GM19468 (cell line): ENCODE results near the gene SLC6A4.

ENCODE experiments used
- ATAC-seq: cut with Tn5 transposase; IDR thresholded peaks from one replicate; pipeline ENCODE4 v1.9.1; 2021; ENCODE audit warnings: mild to moderate bottlenecking, moderate library complexity, moderate number of reproducible peaks; ENCODE audit not compliant: unreplicated experiment; ENCODE audit errors: extremely low read depth

The SLC6A4 gene

DNA sequence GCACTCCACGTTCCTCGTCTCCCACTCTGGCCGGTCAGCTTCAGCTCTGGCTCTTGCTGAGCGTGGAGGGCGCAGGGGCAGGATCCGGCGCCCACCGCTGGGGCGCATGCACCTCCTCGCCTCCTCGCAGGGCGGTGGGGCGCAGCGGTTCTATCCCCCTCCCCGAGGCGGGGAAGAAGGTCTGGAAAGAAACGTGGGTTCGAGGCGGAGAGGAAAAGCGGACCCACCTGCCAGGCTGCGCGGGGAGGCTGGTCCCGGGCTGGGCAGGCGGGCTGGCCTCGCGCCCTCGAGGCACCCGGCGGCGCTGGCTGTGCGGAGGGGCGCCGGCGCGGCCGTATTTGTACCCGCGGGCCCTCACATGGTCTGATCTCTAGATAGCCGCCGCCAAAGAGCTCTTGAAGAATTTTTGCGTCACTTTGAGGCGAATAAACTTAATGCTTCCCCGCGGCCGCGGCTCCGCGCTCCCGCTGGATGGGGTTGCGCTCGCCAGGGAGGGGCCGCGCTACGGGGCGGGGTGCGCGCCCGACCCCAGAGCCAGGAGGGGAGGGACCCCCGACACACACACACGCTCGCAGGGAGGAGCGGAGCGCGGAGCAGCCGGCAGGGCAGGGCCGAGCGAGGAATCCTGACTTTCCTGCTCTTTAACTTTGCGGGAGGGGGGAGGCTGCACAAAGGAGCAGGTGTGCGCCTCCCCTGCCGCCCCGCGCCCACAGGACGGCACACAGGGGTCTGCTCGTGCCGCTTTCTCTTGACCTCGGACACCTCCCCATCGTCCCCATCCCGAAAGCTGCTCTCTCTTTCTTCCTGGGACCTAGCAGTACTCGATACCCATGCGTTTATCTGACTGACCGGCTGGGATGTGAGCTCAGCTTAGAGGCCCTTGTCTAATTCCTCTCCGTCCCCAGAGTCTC is at the start of gene SLC6A4:
Gene SLC6A4, minus strand, starts transcription at position 312 of the 911 bp plus-strand sequence. CDS start 13,739 bp downstream, outside the sequence.
- no peak for ATAC-seq

DNA sequence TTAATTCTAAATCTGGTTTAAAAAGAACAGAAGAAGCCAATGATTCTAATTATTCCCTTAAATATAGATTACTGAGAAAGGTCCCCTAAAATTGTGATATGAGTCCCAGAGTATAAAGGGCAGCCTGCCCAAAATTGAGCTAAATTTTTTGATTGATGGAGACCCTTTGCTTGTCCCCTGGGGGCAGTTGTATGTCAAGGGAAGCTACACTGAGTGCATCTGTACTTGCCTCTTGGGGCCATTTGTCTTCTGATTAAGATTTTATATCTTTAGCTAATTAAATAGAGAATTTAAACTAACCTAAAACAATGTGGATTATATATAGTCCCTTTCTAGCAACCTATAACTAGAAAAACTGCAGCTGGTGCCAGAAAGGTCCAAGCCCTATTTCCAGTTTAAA is 43.7 kb upstream of the SLC6A4 start:
- no peak for ATAC-seq

DNA sequence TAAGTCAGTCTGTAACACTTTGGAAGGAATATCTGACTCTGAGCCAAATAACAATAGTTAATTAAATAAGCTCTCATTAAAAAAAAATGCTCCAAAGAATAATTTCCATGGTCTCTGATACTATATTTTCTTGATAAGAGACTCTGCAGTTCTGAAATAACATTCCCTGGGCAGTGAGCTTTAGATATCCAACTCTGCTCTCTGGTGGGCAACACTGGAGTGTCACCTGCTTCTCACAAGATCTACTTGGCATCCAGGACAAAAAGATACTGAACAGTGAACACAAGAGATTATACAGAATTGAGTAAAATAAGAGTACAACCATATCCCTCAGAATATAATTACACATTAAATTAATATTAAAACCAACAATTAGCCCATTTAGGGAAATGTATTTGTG is 42.5 kb upstream of the SLC6A4 start:
- no peak for ATAC-seq

DNA sequence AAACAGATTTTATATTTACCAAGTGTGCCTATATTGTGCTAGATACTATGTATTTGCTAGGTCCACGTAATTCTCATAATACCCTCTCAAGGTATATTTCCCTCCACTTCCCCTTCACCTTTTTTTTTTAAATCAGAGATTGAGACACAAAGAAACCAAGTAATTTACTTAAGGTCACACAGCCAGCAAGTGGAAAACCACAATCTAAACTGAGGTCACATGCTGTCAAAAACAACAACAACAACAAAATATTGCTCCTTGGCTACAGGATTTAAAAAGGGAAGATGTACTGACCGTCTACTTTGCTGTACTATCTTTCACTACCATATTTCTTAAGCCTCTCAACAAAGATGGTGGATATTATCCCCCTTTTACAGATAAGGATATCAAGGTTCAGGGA is 40.4 kb upstream of the SLC6A4 start:
- ATAC-seq, result peak; percentile 19

DNA sequence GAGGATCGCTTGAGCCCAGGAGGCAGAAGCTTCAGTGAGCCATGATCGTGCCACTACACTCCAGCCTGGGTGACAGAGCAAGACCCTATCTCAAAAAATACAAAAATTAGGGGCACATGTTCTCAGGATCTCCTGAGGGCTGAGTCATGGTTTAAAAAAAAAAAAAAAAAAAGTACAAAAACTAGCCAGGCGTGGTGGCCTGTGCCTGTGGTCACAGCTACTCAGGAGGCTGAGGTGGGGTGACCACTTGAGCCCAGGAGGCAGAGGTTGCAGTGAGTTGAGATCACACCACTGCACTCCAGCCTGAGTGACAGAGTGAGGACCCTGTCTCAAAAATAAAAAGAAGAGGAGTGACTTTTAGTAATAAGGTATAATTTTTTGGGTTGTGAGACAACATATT is 39.4 kb upstream of the SLC6A4 start:
- ATAC-seq, result no peak

DNA sequence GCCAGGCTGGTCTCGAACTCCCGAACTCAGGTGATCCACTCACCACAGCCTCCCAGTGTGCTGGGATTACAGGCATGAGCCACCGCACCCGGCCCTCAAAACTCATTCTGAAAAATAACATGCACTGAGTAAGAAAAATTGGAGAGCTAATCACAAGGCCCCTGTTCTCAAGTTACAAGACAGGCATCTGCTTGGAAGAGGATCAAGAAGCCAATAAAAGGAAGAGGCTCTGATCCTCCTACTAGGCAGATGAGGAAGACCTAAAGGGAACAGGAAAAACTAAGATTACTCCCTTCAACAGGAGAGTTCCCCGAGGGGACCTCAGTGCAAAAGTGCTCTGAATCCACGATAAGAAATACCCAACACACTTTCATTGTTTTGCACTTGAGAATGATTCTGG is 37.9 kb upstream of the SLC6A4 start:
- ATAC-seq, result no peak

DNA sequence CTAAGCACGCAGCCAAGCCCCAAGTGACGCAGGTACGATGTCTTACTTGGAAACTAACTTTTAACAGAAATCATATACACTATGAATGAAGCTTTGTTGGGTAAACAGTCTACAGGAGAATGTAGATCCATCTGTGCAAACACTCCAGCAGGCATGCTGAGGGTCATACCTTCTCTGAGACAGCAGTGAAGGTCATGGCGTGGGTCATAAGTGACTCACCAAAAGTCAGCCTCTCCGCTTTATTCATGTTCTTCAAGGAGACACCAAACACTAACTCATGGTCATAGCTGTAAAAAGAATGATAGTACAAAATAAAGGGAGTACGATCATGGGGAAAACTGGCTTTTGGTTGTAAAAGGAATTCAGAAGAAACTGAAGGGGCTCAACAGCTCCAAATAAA is 35.6 kb upstream of the SLC6A4 start:
- no peak for ATAC-seq

DNA sequence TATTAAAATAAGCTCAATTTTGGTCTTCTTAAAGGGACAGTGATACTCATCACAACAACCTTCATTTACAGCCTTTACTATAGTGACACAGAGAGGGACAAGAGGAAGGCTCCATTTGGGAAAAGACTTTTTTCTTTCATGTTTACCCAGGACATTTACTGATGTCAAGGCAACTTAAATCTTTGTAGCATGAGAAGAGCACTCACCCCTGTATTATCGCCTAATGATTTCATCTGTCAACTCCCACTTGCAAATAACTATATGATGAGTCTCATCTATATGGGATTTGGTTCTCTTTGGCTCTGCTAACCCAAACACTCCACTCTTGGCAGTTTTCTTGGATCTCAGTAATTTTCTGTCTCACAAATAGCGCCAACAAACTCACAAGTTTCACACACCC is 32.1 kb upstream of the SLC6A4 start:
- ATAC-seq, result no peak

DNA sequence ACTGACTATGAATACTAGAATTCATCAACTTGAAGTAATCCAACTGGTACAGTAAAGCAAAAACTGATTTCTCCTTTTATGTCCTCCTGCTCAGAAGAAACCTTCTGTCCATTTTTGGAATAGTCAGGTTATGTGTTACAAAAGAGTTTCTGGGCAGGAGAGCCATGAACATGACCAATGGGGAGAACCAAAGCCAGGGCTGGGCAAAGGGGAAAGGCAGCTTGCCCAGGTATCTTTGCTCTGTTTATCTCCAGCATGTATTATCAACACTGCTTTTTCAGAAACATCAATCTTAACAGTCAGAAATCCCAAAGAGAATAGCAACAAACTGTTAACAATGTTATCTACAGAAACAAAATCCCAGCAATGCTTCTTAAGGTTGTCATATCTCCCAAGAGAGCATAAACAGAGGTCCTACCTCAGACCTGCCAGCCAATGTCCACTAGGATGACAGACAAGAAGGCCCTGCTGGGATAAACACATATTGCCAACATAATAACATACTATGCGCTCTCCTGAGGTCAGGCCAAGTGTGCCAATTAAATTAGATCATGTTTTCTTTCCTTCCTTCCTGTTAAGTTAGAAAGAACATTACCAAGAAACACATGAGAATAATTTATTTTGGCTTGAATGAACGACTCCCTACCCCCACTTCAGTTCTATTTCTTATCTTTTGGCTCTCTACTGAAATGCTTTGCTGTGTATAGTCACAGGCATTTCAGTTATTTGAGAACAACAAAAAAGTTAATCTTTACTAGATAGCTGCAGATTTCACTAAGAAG is 28.2 kb upstream of the SLC6A4 start:
- ATAC-seq, result no peak

DNA sequence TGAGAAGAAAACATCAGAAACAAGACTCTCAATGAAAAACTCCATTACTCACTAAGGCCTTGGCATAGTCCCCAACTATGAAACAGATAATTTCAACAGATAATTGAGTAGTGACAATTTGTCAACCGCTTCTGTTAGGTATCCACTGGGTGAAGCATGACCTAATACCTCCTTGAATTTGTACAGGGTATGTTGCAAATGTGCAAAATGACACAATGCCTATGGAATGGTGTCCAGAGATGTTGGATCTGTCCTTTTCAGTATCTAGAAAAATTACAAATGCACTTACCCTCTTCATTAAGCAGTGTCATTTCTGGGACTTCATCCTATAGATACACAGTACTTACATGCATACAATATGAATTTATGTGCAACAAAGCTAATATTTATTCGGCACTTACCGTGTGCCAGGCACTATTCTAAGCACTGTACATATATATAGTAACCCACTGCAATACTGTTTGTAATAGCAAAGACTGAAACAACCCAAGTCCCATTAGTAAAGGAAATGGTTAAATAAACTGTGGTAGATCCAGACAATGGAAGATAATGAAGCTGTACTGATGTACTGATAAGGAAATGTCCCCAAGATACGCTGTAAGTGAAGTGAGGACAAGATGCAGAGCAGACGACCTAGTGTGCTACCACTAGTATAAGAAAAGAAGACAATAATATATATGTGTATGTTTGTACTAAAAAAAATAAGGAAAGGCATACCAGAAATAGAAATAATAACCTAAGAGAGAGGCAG is 21.4 kb upstream of the SLC6A4 start:
- no peak for ATAC-seq

DNA sequence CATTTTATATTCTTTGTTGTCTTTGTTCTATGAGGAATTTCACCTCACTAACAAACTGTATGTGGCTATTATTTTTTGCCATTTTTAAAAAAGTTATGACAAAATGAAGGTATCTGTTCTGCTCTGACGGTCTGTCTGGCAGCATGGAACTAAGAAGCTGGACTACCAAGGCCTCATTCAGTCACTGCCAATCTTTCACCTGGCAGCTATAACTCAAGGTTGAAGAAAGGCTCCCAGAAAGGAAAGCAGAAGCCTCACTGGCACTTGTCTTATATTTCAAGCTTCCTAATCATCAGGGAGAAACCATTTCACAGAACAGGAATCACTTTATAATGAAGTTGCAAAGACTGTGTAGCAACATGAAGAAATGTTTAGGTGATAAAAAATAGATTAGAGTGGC is 18.7 kb upstream of the SLC6A4 start:
- no peak for ATAC-seq

DNA sequence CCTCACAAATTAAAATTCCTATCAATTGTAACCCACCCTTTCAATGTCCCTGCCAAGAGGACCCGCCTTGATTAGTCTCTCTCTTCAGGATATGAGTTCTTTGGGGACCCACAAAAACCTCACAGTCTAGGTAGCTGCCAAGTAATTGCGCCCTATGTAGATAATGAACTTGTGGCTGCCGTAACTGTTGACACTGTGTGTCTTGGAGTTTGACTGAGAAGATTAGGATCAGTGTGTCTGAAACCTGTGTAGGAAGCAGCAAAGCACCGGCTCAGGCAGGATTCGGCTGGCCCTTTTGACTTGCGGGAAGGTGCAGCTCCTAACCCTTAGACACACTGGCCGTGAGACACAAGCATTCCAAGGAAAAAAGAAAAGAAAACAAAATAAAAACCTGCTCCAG is 17.8 kb upstream of the SLC6A4 start:
- ATAC-seq, result no peak

DNA sequence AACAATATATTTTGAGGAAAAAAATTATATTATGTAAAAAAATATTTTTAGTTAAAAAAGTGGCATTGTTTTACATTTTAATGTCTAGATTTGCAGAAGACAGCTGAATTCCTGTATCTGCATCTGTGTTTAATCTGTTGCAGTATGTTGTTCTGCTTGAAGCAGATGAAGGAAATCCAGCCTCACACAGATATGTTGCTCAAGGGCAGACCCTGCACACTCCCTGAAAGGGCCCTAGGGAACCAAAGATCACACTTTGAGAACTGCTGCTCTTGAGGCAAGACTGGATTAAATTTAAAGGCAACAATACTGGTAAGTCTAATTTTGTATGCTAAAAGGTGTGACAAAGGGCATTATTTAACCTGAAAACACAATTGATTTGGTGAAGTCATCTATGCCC is 16.4 kb upstream of the SLC6A4 start:
- no peak for ATAC-seq

DNA sequence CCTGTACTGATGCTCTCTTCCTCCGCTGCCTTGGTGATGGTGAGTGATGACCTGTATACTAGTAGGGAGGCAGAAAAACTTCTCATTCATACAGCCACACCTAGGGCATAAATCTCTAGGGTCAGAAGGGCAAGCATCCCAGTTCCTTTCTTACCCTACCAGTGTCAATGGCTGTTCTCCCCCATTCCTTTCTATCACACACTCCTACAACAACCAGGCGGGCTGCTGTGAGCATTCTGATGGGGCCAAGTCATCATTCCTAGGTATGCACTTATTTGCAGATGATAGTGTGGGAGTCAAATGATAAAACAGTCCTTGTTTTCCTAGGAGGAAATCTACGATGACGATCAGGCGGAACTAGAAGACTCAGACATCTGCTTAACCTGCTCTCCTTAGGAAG is 14.0 kb upstream of the SLC6A4 start:
- no peak for ATAC-seq

DNA sequence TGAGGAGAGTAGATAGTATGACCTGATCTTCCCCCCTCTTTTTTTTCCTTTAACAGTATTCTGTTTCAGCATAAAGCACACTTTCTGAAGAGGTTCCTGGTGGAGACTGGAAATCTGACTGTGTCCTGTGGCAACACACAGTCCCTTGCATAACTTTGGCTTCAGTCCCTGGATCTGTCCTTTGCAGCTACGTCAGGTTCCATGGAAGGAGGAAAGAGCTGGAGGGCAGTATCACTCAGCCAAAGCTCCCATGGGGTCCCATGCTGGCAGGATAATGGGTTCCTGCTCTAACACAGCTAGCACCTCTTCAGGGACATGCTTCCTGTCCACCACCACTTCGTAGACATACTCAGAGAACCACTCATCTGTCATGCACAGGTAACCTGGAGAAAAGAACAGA is 13.3 kb upstream of the SLC6A4 start:
- ATAC-seq, result no peak

DNA sequence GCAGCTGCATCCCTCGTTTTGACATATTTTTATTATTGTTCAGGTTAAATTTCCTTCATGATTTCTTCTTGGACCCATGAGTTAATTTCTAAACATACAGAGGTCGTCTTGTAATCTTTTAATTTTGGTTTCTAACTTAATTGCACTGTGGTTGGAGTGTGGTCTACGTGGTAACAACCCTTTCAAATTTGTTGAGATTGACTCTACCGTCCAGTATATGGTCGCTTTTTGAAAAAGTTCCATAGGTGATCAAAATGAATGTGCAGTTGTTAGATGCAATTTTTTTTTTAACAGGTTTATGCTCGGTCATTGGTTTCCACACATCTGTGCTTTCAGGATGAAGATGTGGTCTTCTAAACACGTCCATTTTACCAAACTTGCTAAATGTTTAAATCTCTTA is 11.0 kb upstream of the SLC6A4 start:
- no peak for ATAC-seq

DNA sequence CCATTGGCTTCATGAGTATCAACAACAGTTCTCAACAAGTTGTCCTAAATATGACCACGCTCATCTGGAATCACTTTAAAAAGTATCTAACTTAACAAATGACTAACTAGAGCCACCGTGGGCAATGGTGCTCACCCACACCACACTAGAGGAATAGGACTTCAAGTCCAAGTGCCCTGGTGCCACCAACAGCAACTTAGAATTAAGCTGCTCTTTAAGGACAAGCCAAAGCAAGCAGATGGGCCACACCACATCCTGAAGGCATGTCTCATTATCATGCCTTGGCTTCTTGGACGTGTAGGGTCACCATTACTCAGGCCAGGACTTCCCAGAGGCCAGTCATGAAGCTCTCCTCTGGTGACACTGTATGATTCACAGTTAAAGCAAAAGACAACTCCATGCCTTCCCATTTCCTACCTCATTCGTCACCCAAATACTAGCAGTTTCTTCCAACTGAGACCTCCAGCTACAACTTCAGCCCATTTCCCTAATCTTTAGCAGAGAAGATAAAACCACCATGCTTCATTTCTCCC is 9.4 kb upstream of the SLC6A4 start:
- ATAC-seq, result no peak

DNA sequence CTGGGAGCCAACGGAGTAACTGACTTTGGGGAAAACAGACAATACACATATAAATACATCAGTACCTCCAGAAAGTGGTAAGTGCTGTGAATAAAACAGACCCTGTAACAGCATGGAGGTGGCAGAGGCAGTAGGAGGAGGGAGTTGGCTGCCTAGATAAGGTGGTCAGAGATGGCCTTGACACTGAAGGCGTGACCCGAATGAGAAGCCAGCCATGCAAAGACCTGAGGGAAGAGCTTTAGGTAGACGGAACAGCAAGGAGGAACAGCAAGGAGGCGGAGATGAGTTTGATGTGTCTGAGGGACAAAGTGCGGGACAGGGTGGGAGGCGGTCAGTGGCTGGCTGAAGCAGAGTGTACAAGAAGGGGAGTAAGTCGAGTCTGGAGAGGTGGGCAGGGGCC is 8.1 kb upstream of the SLC6A4 start:
- no peak for ATAC-seq

DNA sequence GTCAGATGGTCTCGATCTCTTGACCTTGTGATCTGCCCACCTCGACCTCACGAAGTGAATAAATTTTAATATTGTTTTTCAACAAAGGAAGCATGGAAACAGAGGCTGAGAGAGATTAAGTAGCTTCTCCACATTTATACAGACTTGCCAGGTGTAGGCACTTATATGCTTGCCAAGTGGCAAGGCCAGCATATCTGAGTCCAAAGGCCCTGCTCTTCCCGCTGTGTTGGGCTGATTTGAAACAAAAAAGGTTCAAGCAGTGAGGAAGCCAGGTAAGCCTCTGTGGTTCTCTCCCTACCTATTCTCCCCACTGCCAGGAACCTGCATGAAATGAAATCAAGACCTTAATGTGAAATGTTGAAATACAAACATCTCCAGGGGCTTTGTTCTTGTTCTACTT is 7.5 kb upstream of the SLC6A4 start:
- no peak for ATAC-seq

DNA sequence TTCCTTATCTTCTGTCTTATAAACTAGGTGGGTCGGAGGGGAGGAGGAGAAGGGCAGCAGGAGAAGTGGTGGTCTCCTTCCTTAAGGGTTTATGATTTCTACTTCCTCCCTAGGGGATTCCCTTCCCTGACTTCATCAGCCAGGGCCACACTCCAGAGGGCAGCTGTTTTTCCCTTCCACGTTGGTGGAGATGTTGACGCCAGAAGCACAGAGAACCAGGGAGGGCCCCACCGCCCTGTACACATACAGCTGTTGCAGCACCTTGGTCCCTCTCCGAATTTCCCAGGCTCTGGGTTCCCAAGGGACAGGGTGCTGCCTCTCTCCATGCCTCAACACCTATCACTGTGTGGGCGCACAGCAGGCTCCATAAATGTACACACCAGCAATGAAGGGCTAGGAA is 5.6 kb upstream of the SLC6A4 start:
- no peak for ATAC-seq

DNA sequence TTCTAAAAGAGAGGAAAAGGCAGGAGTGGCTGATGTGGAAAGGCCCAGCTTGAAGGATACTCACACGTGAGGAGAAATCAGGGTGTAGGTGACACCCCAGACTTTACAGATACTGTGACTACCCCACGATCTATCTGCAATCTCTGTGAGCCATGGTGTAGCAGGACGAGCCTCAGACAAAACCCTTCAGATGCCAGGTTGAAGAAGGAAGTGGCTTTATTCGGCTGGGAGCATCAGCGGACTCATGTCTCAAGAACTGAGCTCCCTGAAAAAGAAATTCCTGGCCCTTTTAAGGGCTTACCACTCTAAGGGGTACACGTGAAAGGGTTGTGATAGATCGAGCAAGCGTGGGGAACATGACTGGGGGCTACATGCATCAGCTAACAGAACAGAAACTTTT is 4.7 kb upstream of the SLC6A4 start:
- no peak for ATAC-seq
